Keratinocyte (primary cell): ENCODE measurements around the gene ASIC5. TPM values are rescaled to one million over a fixed set of nuclear protein-coding genes. Genes with fewer than 3 reads are reported as not detected.

Experiments used
- DNase-seq: peaks from one replicate; pipeline ENCODE4 v3.0.0-alpha.2; 2011; ENCODE audit warnings: low read depth, missing footprints, low spot score
- FAIRE-seq: peaks from 2 replicates; lab custom pipeline; 2011; peaks lifted over from hg19 to GRCh38; lab: Jason Lieb, UNC
- H2AFZ ChIP-seq: 2 replicates; pipeline ENCODE4 v1.6.0; 2012; ENCODE audit warnings: low read length, control low read depth, inconsistent platforms; ENCODE audit not compliant: control insufficient read depth
- H3K27ac ChIP-seq: 2 replicates; pipeline ENCODE4 v1.5.1; 2011; ENCODE audit warnings: low read length; ENCODE audit not compliant: control insufficient read depth, insufficient read depth
- H3K27me3 ChIP-seq: 3 replicates; pipeline ENCODE4 v1.6.0; 2011; ENCODE audit warnings: low read length; ENCODE audit not compliant: control insufficient read depth, insufficient read depth; ENCODE audit errors: extremely low read depth
- H3K36me3 ChIP-seq, 2 experiments: 2 replicates in 1 of 2; 3 replicates in 1 of 2; pipeline ENCODE4 v1.5.1; 2011; ENCODE audit warnings: low read length in 2 of 2, mild to moderate bottlenecking in 1 of 2; ENCODE audit not compliant: control insufficient read depth in 2 of 2, insufficient read depth in 2 of 2; ENCODE audit errors: extremely low read depth in 1 of 2
- H3K4me1 ChIP-seq: 3 replicates; pipeline ENCODE4 v1.5.1; 2011; ENCODE audit warnings: low read length; ENCODE audit not compliant: control insufficient read depth, insufficient read depth; ENCODE audit errors: extremely low read depth
- H3K4me2 ChIP-seq: 3 replicates; pipeline ENCODE4 v1.6.0; 2011; ENCODE audit warnings: low read depth, low read length; ENCODE audit not compliant: control insufficient read depth, insufficient read depth; ENCODE audit errors: extremely low read depth
- H3K4me3 ChIP-seq, 3 experiments: fragments of 200-600 bp in 1 of 3; sonication (generic) in 1 of 3; 2 replicates in 2 of 3; 3 replicates in 1 of 3; pipeline ENCODE4 v1.5.1; 2011 to 2016; ENCODE audit warnings: low read length in 3 of 3, mild to moderate bottlenecking in 3 of 3, control low read depth in 2 of 3, inconsistent platforms in 1 of 3, low read depth in 1 of 3, mixed read lengths in 1 of 3, mixed run types in 1 of 3, moderate library complexity in 1 of 3; ENCODE audit not compliant: control insufficient read depth in 2 of 3, insufficient read depth in 2 of 3; ENCODE audit errors: extremely low read depth in 1 of 3
- H3K79me2 ChIP-seq: 2 replicates; pipeline ENCODE4 v1.6.0; 2012; ENCODE audit warnings: low read length; ENCODE audit not compliant: control insufficient read depth, insufficient read depth
- H3K9ac ChIP-seq: 3 replicates; pipeline ENCODE4 v1.6.0; 2011; ENCODE audit warnings: low read length; ENCODE audit not compliant: control insufficient read depth, insufficient read depth; ENCODE audit errors: extremely low read depth
- H3K9me1 ChIP-seq: 3 replicates; pipeline ENCODE4 v1.6.0; 2011; ENCODE audit warnings: low read length; ENCODE audit not compliant: control insufficient read depth, insufficient read depth; ENCODE audit errors: extremely low read depth
- H3K9me3 ChIP-seq: 2 replicates; pipeline ENCODE4 v1.5.1; 2012; ENCODE audit warnings: low read depth, low read length; ENCODE audit not compliant: control insufficient read depth
- H4K20me1 ChIP-seq: 3 replicates; pipeline ENCODE4 v1.6.0; 2011; ENCODE audit warnings: low read length; ENCODE audit not compliant: control insufficient read depth, insufficient read depth; ENCODE audit errors: extremely low read depth
- EZH2 ChIP-seq: IDR thresholded peaks from one replicate; pipeline ENCODE4 v1.6.1; 2012; ENCODE audit warnings: inconsistent platforms, mild to moderate bottlenecking, low read length, moderate library complexity
- dilution Hi-C: fragments of 300-500 bp; cut with MboI; formaldehyde crosslinking; loops from one replicate; pipeline ENCODE4 v1.7.0; 2020; ENCODE audit warnings: low sequenced_read_pairs; ENCODE audit not compliant: extremely low pct_ligation_motif_present
- polyA plus RNA-seq, 5 experiments: library from polyadenylated mRNA; depleted of rRNA in 3 of 5; stranded (reverse) in 3 of 5; stranded (forward) in 1 of 5; unstranded in 1 of 5; fragments of >200 nt; gene quantifications; 1 replicate in 1 of 5; 2 replicates in 3 of 5; 3 replicates in 1 of 5; pipeline versions ENCODE4 v1.2.1 to v1.2.3, GENCODE V29; 2011 to 2012; ENCODE audit warnings: missing spikeins in 2 of 5, low read depth in 1 of 5, low replicate concordance in 1 of 5
- TF ChIP-seq, protein P1 (sequence below), 3 experiments: IDR thresholded peaks in 1 of 3; conservative IDR thresholded peaks in 1 of 3; optimal IDR thresholded peaks in 1 of 3; 2 replicates in 2 of 3; 3 replicates in 1 of 3; pipeline versions ENCODE3 to v1.5.1; 2011; ENCODE audit warnings: low read length in 3 of 3, mild to moderate bottlenecking in 3 of 3, moderate library complexity in 2 of 3, control low read depth in 1 of 3, inconsistent platforms in 1 of 3; ENCODE audit not compliant: insufficient read depth in 2 of 3; ENCODE audit errors: extremely low read depth in 1 of 3

Gene ASIC5
- polyA plus RNA-seq, 1 donor (not counting 4 experiments of a cell fraction or from before 2014, with no cell fraction given) = not detected

GRCh38 chr4:155842080-155842479 lies 24.0 kb downstream of the ASIC5 start:
- H4K20me1 ChIP-seq = no peaks in the 10 kb centered on the region
- dilution Hi-C loops = no loop called here
- H3K9me3 ChIP-seq = no peaks in the 10 kb centered on the region
- no peak for FAIRE-seq
- DNase-seq = no peak
- no peak overlapping the region for H3K27ac ChIP-seq
- H3K4me1 ChIP-seq = no peaks in the 10 kb centered on the region
- no peak overlapping the region for H3K4me3 ChIP-seq
- H3K4me2 ChIP-seq = no peak overlapping the region
- no peaks in the 10 kb centered on the region for H3K9me1 ChIP-seq
- no peaks in the 10 kb centered on the region for H3K36me3 ChIP-seq
- no peak for TF ChIP-seq EZH2
- TF ChIP-seq, protein P1, sequence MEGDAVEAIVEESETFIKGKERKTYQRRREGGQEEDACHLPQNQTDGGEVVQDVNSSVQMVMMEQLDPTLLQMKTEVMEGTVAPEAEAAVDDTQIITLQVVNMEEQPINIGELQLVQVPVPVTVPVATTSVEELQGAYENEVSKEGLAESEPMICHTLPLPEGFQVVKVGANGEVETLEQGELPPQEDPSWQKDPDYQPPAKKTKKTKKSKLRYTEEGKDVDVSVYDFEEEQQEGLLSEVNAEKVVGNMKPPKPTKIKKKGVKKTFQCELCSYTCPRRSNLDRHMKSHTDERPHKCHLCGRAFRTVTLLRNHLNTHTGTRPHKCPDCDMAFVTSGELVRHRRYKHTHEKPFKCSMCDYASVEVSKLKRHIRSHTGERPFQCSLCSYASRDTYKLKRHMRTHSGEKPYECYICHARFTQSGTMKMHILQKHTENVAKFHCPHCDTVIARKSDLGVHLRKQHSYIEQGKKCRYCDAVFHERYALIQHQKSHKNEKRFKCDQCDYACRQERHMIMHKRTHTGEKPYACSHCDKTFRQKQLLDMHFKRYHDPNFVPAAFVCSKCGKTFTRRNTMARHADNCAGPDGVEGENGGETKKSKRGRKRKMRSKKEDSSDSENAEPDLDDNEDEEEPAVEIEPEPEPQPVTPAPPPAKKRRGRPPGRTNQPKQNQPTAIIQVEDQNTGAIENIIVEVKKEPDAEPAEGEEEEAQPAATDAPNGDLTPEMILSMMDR (optimal IDR thresholded peaks at IDR 0.05 in 1 of 3, IDR thresholded peaks at IDR 0.05 in 1 of 3, conservative IDR thresholded peaks at IDR 0.05 in 1 of 3; ENCODE audit: extremely low read depth in 1 of 3, insufficient read depth in 2 of 3, low read length in 3 of 3) = no peak
- H3K79me2 ChIP-seq = no peaks in the 10 kb centered on the region
- H3K9ac ChIP-seq = no peak overlapping the region
- H3K27me3 ChIP-seq = no peaks in the 10 kb centered on the region
- H2AFZ ChIP-seq = no peak overlapping the region

GRCh38 chr4:155837203-155837796 lies 28.8 kb downstream of the ASIC5 start:
- Histone ChIP-seq H3K4me3 (no peak overlapping the region), H3K9ac (no peak overlapping the region), H4K20me1 (no peaks in the 10 kb centered on the region), H2AFZ (no peak overlapping the region), H3K4me1 (no peaks in the 10 kb centered on the region), H3K27ac (no peak overlapping the region), H3K36me3 (no peaks in the 10 kb centered on the region), H3K79me2 (no peaks in the 10 kb centered on the region), H3K9me1 (no peaks in the 10 kb centered on the region), H3K9me3 (no peaks in the 10 kb centered on the region), H3K4me2 (no peak overlapping the region), H3K27me3 (no peaks in the 10 kb centered on the region)
- TF ChIP-seq, protein P1 (optimal IDR thresholded peaks at IDR 0.05 in 1 of 3, IDR thresholded peaks at IDR 0.05 in 1 of 3, conservative IDR thresholded peaks at IDR 0.05 in 1 of 3; ENCODE audit: extremely low read depth in 1 of 3, insufficient read depth in 2 of 3, low read length in 3 of 3) = no peak
- no peak for TF ChIP-seq EZH2
- FAIRE-seq (no peak), DNase-seq (no peak)
- dilution Hi-C loops = no loop called here
